GM21526 (cell line): ENCODE results near the gene RAB17.

Experiments used
- ATAC-seq: cut with Tn5 transposase; IDR thresholded peaks from one replicate; pipeline ENCODE4 v1.9.1; 2021; ENCODE audit warnings: moderate library complexity; ENCODE audit not compliant: unreplicated experiment, low FRiP score

RAB17 gene

DNA sequence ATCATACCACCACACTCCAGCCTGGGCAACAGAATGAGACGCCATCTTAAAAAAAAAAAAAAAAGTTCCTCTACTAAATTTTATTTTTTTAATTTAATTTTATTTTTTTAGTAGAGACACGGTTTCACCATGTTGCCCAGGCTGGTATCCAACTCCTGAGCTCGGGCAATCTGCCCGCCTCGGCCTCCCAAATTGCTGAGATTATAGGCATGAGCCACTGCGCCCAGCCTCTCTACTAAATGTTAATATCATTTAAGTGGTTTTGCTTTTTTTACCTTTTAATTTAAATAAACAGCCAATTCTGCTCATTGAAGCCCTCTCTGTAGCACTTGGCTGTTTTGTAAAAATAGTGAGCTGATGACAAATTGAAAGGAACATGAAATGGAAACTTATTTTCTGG, 9.2 kb downstream of the RAB17 start:
- ATAC-seq = no peak

DNA sequence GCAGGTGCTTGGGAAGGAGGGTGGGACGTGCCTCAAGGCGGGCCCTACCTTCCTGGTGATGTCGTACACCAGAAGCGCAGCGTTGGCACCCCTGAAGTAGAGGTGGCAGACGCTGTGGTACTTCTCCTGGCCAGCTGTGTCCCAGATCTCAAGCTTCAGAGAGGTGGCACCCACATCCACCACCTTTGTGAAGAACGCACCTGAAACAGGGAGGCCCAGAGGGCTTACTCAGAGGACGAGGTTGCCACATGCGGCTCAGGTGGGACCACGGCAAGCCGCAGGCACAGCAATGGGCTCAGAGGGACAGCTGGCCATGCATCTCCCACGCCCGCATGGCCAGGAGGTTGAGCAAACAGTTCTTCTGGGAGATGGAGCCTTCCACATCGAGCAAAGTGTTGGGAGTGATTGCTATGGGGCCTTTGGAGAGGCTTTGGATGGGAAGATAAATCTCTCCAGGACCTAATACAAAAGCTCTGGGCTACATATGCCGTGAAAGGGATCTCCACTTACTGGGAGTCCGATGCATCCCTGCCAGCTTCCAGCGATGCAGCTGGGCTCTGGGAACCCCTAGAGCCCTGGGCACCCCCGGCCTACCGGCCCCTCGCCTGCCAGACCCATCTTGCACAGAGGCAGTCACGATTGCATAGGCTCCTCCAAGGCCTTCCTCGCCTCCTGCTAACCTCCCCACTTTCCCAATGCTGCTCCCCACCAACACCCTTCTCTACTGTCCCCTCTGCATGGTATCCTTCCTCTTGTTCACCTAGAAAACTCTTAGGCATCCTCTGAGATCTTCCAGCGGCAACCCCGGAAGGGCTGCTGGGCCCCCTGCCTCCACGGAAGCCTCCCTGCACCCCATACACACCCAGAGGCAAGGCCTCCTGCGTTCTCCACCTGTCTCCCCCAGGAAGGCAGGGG, 12.3 kb downstream of the RAB17 start:
- ATAC-seq = no peak

DNA sequence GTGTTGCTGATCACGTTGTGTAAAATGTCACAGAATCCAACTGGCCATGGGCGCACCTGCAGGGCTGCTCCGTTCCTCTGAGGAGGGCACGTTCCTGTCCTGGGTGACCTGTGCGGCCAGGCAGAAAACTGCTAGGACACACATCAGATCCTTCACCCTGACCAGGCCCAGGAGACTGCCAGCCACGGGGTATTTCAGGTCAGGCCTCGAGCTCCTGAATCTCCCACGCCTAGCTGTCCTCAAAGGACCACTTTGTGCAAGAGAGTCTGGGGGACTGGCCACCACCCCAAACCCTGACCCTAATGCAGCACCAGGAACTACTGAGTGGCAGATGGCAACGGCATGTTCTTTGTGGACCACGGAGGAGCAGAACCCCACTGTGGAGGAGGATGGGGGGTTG, 13.1 kb downstream of the RAB17 start:
- ATAC-seq = no peak

DNA sequence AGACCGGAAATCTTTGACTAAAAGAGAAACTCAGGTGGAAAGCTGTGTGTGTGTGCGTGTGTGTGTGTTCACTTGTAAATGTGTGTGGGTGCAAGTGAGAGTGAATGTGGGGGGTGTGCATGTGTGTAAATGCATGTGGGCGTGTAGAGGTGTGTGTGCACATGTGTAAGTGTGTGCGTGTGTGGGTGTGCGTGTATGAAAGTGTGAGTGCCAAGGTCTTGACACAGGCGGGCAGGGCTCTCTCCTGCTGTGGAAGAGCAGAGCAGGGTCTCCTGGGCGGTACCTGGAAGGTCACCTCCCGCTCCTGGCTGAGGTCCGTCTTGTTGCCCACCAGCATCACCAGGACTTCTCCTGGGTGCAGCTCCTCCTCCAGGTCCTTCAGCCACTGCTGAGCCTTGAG, 13.6 kb downstream of the RAB17 start:
- ATAC-seq = no peak

GRCh38 chr2:237575869-237576862, 14.4 kb downstream of the RAB17 start:
- no peak for ATAC-seq

GRCh38 chr2:237574894-237575868, 15.4 kb downstream of the RAB17 start:
- no peak for ATAC-seq

- ATAC-seq = no peak
Measured at GRCh38 chr2:237574467-237574866, 16.1 kb downstream of the RAB17 start.

GRCh38 chr2:237573721-237574415, 16.7 kb downstream of the RAB17 start:
- no peak for ATAC-seq

GRCh38 chr2:237572742-237573101, 17.8 kb downstream of the RAB17 start:
- no peak for ATAC-seq

DNA sequence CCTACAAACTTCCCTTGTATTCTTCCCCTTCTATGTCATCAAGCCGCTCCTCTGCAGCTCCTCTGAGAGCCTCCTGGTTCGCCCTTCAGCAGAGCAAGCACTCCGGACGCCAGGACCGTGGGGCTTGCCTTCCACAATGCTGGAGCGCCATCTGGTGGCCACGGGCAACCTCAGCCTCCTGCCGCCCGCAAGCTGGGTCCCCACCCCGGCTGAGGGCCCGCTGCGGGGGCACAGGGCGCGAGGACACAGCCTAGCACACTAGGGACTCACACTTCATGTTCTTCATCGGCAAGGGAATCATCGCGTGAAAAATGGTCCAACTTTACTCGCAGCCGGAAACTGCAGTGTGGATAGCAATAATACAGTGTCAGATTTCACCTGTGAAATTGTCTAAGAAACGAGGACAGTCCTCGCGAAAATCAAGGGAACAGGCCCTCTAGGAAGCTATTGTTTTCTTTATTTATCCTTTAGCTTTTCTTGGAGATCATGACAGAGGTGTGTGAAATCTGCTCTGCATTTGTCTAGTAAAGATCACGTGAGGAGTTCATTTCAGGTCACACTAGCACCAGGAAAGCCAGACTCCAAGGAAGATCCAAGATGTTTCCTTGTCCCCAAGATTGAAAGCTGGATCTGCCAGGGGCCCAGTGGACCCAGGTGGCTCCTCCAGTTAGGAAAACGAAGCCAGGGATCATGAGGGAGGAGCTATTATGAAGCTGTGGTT, 18.4 kb downstream of the RAB17 start:
- ATAC-seq = peak; percentile 86

DNA sequence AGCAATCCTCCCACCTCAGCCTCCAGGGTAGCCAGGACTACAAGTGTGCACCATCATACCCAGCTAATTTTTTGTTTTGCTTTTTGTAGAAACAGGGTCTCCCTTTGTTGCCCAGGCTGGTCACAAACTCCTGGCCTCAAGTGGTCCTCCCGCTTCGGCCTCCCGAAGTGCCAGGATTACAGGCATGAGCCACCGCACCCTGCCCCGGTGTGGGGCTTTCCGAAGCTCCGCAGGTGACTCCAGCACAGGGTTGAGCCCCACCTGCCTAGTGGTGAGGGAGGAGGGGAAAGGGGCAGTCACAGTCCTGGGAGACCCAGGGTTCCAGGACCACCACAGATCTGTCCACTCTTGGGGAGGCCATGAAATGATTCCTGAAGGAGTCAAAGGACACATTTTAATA, 19.0 kb downstream of the RAB17 start:
- no peak for ATAC-seq

DNA sequence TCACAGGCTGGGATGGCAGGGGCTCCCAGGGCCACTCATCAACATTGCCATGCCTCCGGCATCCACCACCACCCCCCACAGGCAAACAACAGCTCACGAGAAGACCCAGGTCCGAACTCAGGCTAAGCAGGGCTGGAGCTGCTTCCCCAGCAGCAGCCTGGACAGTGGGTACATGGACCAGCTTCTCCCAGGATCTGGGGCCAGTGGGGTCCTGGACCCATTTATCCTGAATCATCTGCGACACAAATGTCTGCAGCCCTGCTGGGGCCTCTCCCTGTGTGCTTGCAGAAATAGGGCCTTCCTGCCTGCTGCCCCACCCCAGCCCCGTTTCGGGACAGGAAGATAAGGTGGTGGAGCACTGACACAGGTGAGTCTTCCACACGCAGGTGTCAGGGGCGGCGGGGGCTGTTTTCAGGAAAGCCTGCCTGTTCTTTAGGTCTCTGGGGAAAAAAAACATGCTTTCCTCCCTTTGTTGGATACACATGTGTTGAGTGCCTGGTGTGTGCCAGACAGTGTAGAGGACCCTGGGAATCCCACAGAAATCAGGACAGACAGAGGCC, 19.7 kb downstream of the RAB17 start:
- ATAC-seq = no peak

DNA sequence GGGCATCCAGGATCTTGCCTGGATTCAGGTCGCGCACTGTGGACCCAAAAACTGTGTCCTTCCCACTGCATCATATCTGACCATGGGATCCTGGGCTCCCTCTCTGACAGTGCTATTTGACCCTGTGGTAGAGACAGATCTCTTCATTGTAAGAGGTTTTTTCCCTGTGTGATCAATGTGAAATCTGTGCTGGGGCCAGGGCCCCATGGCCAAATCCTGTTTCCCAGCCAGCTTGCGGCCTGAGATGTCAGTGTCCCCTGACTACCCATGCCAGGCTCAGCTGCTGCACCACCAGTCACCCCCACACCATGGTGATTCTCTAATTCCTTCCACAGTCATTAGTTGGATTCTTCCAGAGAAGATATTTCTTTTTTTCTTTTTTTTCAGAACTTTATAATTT, 20.6 kb downstream of the RAB17 start:
- ATAC-seq = no peak

- no peak for ATAC-seq
Measured at GRCh38 chr2:237569041-237569440, 21.5 kb downstream of the RAB17 start.

- ATAC-seq = no peak
Measured at GRCh38 chr2:237568121-237568660, 22.3 kb downstream of the RAB17 start.

- ATAC-seq = no peak
Measured at GRCh38 chr2:237567276-237568029, 23.1 kb downstream of the RAB17 start.

GRCh38 chr2:237566401-237567235, 23.9 kb downstream of the RAB17 start, which contains the start of gene PRLH:
TSS of gene PRLH (plus strand) at chr2:237566574. CDS start at chr2:237566574, 0 bp downstream.
- ATAC-seq = no peak
